ENCODE measurements around the gene ZNF609.
"Not testable (repeated sequence)": the region's sequence is repeated elsewhere in the genome, so short reads cannot be mapped to it uniquely, and the experiment has no call there.

Gene ZNF609

DNA sequence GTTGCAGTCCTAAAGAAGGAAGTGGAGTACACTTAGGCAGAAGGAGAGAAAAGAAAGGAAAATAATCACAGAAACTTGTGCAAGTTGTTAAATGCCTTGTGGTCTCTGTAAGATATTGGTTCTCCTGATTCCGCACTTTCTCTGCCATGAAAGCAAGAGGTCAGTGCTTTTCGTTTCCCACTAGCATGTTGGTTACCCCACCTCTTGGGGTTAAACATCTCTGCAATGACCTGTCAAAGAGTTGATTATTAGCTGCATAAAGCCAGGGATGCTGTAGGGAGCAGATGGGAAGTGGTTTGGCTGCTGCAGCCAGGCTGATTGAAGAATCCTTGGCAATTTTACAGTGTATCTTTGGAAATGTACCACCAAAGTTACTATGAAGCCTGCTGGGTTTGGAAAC, 33.3 kb downstream of the ZNF609 start:
- TF ChIP-seq ESRRG (CRISPR knock-in tag; IDR thresholded peaks at IDR 0.05): no peak
- TF ChIP-seq PATZ1 (CRISPR knock-in tag; IDR thresholded peaks at IDR 0.05; ENCODE audit: borderline replicate concordance): no peak
- no peak for TF ChIP-seq RARB (CRISPR knock-in tag; IDR thresholded peaks at IDR 0.05)
- no peak for TF ChIP-seq PPARA (CRISPR knock-in tag; IDR thresholded peaks at IDR 0.05; ENCODE audit: borderline replicate concordance)
- TF ChIP-seq CSRNP3 (CRISPR knock-in tag; IDR thresholded peaks at IDR 0.05): no peak
- no peak for TF ChIP-seq BACH2 (CRISPR knock-in tag; IDR thresholded peaks at IDR 0.05; ENCODE audit: borderline replicate concordance)
- TF ChIP-seq, protein P1, sequence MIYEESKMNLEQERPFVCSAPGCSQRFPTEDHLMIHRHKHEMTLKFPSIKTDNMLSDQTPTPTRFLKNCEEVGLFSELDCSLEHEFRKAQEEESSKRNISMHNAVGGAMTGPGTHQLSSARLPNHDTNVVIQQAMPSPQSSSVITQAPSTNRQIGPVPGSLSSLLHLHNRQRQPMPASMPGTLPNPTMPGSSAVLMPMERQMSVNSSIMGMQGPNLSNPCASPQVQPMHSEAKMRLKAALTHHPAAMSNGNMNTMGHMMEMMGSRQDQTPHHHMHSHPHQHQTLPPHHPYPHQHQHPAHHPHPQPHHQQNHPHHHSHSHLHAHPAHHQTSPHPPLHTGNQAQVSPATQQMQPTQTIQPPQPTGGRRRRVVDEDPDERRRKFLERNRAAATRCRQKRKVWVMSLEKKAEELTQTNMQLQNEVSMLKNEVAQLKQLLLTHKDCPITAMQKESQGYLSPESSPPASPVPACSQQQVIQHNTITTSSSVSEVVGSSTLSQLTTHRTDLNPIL (CRISPR knock-in tag; IDR thresholded peaks at IDR 0.05; ENCODE audit: low read depth): no peak
- TF ChIP-seq TCF4 (CRISPR knock-in tag; IDR thresholded peaks at IDR 0.05; ENCODE audit: borderline replicate concordance): no peak
- no peak for TF ChIP-seq TSHZ2 (CRISPR knock-in tag; IDR thresholded peaks at IDR 0.05)
- TF ChIP-seq ZFP3 (CRISPR knock-in tag; IDR thresholded peaks at IDR 0.05): no peak
- no peak for TF ChIP-seq ISL1 (CRISPR knock-in tag; IDR thresholded peaks at IDR 0.05)
- no peak for TF ChIP-seq ZFP30 (CRISPR knock-in tag; IDR thresholded peaks at IDR 0.05)
- TF ChIP-seq, protein P2, sequence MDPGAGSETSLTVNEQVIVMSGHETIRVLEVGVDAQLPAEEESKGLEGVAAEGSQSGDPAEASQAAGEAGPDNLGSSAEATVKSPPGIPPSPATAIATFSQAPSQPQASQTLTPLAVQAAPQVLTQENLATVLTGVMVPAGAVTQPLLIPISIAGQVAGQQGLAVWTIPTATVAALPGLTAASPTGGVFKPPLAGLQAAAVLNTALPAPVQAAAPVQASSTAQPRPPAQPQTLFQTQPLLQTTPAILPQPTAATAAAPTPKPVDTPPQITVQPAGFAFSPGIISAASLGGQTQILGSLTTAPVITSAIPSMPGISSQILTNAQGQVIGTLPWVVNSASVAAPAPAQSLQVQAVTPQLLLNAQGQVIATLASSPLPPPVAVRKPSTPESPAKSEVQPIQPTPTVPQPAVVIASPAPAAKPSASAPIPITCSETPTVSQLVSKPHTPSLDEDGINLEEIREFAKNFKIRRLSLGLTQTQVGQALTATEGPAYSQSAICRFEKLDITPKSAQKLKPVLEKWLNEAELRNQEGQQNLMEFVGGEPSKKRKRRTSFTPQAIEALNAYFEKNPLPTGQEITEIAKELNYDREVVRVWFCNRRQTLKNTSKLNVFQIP (CRISPR knock-in tag; IDR thresholded peaks at IDR 0.05; ENCODE audit: borderline replicate concordance, low read depth): no peak
- TF ChIP-seq SNAI2 (CRISPR knock-in tag; IDR thresholded peaks at IDR 0.05): no peak
- no peak for TF ChIP-seq ARNTL (CRISPR knock-in tag; IDR thresholded peaks at IDR 0.05; ENCODE audit: borderline replicate concordance, low read depth)
- TF ChIP-seq ZNF70 (CRISPR knock-in tag; IDR thresholded peaks at IDR 0.05): no peak
- no peak for TF ChIP-seq ZNF565 (CRISPR knock-in tag; conservative IDR thresholded peaks at IDR 0.05; ENCODE audit: low read depth)
- ATAC-seq: no peak

DNA sequence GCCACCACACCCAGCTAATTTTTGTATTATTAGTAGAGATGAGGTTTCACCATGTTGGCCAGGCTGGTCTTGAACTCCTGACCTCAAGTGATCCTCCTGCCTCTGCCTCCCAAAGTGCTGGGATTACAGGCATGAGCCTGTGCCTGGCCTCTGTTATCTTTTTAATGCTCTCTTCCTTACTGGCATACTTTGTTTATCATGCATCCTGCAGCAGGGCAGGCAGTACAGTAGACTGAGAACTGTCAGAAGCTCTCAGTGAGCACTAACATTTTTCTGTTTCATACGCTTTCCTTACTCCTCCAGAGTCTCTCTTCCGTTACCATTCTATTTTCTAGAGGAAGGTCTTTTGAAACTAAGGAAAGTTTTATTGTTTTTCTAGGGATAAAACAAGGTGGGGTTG, 35.6 kb downstream of the ZNF609 start:
- ATAC-seq: not testable (repeated sequence)

- ATAC-seq: no peak
- TF ChIP-seq SNAI2 (CRISPR knock-in tag; IDR thresholded peaks at IDR 0.05) (no peak), OSR1 (CRISPR knock-in tag; IDR thresholded peaks at IDR 0.05) (no peak), ARNTL (CRISPR knock-in tag; IDR thresholded peaks at IDR 0.05; ENCODE audit: borderline replicate concordance, low read depth) (no peak), ZNF70 (CRISPR knock-in tag; IDR thresholded peaks at IDR 0.05) (no peak), TCF4 (CRISPR knock-in tag; IDR thresholded peaks at IDR 0.05; ENCODE audit: borderline replicate concordance) (peak; percentile 61; the same call in 1 of the 2 replicates), ZFP30 (CRISPR knock-in tag; IDR thresholded peaks at IDR 0.05) (no peak), ZC3H10 (CRISPR knock-in tag; IDR thresholded peaks at IDR 0.05) (no peak), ISL1 (CRISPR knock-in tag; IDR thresholded peaks at IDR 0.05) (no peak), ZFP3 (CRISPR knock-in tag; IDR thresholded peaks at IDR 0.05) (no peak)
These were observed 40.5 kb downstream of the ZNF609 start for GRCh38 chr15:64500695-64501395.

Data from SK-N-SH treated with all-trans-retinoic acid at 6 μM for 48 hours (cell line).